Measurements from ENCODE around the gene EPG5.

Gene EPG5

GRCh38 chr18:45802814-45803492, 164.2 kb downstream of the EPG5 start:
- peak; percentile 77 for DNase-seq (ENCODE audit: low spot score)

GRCh38 chr18:45801416-45802004, 165.6 kb downstream of the EPG5 start:
- no peak for DNase-seq (ENCODE audit: low spot score)
